NCI-H1930 (cell line): ENCODE measurements around the gene WFIKKN1.

Source experiments
- DNase-seq, 2 experiments: peaks; one replicate each; lab custom pipeline; 2025; lab: John Stamatoyannopoulos, UW

WFIKKN1 gene

DNA sequence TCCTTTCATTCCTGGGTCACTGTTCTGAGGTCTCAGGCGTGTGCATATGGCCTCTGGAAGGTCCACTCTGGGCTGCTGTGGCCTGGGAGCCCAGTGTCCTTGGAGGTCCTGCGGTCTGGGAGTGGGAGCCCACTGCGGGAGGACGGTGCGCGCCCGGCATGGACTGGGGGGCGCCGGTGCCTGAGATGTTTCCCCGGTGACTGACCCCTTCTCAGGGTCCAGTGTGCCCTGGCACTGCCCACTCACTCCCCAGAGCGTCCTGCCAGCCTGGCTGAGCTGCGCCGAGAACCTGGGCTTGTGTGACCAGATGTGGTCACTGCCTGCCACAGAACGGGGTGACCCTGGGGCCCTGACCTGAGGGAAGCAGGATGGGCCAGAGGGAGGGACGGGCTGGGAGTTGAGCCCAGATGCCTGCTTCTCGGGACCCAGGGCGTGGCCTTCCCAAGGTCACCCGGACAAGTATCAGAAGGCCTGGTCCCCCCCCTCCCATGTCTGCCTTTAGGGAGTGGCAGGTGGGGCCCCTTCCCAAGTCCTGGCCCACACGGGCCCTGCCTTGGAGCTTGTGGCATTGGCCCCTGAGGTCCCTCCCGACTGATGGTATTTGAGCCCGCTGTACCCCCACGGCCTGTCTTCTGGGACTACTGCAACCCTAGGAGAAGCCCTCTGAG lies 43.6 kb downstream of the WFIKKN1 start:
- no peak for DNase-seq

DNA sequence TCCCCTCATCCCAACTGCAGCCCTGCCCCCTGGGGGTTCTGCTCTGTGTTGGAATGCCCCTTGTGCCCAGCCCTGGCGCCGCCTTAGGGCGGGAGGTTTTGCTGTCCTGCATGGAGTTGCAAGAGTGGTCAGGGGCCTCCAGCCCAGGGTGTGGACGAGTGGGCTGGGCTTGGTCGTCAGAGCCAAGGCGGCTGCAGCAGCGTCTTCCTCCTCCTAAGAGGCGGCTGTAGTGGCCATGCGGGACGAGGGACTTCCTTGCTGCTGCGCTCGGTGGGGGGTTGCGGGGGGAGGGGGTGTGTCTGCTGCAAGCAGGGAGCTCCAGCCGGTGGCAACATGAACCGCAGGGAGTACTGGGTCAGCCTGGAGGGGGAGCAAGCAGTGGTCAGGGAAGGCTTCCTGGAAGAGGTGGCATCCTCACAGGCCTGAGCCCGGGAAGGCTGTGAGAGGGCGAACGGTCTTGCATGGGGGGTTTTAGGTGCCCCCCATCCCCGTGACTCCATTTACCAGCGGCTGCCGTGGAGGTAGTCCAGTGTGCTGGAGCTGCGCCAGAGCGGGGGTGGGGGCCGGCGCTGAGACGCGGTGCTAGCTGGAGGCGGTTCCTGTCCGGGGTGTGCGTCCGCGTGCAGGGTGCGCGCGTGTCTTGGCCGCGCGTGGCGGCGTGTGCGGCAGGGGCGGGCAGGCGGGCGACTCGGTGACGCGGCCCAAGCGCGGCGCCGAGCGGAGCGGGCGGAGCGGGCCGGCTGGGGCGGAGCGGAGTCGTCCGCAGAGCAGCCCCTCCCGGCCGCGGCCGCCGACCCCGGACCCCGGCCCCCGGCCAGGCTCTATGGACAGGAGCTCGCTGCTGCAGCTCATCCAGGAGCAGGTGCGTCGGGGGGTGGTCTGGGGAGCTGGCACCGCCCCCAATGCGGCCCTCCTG lies 44.4 kb downstream of the WFIKKN1 start, which contains the start of gene RHBDL1:
Gene RHBDL1, plus strand, starts transcription at position 704 of the 916 bp plus-strand sequence. Its CDS starts 120 bp downstream, at position 824.
- no peak for DNase-seq

DNA sequence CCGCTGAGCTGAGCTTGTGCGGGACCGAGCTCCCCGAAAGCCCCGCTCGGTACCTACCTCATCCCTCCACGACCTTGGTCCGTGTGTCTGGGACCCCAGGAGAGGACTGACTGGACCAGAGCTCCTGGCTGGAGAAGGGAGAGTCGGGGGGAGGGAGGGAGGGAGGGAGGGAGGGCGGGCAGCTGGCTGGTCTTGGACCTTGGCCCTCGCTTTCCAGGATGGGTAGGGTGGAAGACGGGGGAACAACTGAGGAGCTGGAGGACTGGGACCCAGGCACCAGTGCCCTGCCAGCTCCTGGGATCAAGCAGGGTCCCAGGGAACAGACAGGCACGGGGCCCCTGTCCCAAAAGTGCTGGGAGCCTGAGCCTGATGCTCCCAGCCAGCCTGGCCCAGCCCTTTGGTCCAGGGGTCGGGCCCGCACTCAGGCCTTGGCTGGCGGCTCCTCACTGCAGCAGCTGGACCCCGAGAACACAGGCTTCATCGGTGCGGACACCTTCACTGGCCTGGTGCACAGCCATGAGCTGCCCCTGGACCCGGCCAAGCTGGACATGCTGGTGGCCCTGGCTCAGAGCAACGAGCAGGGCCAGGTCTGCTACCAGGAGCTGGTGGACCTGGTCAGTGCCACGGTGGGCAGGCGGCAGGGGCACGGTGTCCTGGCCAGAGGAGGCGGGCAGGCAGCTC lies 45.2 kb downstream of the WFIKKN1 start:
- no peak for DNase-seq

DNA sequence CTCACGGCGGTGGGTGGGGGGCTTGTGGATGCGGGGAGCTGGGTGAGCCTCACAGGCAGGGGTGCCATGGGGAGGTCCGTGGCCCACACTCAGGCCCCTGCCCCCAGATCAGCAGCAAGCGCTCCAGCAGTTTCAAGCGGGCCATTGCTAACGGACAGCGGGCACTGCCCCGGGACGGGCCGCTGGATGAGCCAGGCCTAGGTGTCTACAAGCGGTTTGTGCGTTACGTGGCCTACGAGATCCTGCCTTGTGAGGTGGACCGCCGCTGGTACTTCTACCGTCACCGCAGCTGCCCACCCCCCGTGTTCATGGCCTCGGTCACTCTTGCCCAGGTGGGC lies 45.7 kb downstream of the WFIKKN1 start:
- DNase-seq = no peak

DNA sequence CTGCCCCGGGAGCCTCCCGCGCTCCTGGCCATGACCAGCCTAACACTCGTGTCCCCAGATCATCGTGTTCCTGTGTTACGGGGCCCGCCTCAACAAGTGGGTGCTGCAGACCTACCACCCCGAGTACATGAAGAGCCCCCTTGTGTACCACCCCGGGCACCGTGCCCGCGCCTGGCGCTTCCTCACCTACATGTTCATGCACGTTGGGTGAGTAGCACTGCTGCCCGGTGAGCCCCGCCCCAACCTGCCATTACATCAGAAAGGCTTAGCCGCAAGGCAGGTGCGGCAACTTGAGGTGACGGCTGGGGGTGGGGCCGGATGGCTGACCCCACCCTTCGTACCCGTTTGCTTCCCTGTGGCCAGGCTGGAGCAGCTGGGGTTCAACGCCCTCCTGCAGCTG lies 46.1 kb downstream of the WFIKKN1 start:
- no peak for DNase-seq

DNA sequence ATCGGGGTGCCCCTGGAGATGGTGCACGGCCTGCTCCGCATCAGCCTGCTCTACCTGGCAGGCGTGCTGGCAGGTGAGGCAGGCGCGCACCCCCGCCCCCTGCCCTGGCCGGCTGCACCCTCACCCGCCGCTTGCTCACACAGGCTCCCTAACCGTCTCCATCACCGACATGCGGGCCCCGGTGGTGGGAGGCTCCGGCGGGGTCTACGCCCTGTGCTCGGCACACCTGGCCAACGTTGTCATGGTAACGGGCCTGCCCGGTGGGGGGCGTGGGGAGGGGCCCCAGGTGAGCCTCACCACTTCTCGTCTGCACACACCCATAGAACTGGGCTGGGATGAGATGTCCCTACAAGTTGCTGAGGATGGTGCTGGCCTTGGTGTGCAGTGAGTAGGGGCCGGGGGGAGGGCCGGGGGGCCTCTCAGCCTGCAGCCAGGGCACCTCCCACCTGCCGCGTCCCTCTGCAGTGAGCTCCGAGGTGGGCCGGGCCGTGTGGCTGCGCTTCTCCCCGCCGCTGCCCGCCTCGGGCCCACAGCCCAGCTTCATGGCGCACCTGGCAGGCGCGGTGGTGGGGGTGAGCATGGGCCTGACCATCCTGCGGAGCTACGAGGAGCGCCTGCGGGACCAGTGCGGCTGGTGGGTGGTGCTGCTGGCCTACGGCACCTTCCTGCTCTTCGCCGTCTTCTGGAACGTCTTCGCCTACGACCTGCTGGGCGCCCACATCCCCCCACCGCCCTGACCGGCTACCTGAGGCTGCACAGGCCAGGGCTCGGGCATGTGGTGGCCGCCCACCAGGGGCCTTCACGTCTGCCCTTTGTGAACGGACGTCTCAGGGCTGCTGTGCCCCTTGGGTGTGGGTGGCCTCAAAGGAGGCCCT lies 46.8 kb downstream of the WFIKKN1 start:
- no peak for DNase-seq

DNA sequence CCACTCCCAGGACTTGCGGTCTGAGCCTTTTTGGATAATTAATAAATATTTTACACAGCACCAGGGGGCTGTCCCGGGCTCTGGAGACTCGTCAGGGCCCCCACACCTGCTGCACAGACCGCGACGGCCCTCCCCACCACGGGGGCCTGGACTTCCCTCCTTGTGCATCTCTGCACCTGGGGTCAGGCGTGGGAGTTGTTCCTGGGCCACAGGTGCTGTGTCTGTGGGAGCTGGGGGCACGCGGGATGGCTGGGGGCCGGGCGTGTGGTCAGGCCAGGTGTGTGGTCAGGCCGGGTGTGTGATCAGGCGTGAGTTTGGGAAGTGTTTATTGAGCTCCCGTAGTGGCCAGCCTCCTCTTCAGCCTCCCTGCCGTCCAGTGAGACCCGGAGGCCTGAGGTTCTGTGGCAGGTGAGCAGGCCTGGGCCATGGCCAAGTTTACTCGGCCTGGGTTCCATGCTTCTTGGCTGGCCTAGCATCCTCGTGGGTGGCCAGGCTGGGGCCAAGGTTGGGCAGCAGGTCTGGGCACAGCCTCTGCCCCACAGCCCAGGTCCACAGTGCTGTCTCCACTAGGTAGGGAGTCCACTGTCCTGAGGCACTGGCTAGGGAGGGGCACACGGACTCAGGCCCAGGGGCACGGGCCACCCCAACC lies 47.5 kb downstream of the WFIKKN1 start:
- no peak for DNase-seq

DNA sequence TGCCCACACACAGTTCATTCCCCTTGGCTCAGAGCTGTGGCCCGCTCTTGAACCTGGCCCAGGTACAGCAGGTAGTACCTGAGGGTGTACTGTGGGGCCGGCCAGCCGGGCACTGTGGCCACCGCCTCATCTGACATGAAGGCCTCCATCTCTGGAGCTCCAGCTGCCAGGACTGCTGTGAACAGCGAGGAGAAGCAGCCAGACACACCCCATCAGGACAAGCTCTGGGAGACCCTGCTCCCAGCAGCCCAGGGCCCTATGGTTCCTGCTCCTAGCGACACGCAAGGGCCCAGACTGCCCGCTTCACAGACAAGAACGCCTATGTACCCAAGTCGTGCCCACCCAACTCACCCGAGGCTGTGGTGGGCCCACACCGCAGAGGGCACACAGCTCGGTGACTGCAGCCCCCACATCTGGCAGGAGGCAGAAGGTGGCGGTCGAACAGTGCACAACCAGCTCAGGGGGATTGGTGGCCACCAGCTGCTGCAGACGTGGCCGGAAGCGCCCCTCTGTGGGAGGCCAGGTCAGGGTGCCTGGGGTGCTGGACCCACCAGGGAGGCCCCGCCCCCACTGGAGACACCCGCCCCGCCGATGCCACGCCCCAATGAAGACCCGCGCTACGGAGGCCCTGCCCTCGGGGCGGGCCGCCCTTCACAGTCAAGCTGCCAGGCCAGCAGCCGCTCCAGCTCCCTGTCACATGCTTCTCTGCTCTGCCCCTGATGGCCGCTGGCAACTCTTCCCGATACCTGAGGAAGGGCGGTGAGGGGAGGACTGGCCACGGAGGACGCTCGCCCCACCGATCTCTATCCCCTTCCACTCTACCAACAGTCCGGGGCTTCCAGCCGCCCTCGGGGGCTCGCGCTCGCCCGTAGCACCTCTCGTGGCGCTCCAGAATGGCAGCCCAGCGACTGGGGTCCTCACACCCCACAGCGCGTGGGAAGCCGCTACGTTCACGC lies 48.4 kb downstream of the WFIKKN1 start:
- DNase-seq = peak; percentile 72 to 82

DNA sequence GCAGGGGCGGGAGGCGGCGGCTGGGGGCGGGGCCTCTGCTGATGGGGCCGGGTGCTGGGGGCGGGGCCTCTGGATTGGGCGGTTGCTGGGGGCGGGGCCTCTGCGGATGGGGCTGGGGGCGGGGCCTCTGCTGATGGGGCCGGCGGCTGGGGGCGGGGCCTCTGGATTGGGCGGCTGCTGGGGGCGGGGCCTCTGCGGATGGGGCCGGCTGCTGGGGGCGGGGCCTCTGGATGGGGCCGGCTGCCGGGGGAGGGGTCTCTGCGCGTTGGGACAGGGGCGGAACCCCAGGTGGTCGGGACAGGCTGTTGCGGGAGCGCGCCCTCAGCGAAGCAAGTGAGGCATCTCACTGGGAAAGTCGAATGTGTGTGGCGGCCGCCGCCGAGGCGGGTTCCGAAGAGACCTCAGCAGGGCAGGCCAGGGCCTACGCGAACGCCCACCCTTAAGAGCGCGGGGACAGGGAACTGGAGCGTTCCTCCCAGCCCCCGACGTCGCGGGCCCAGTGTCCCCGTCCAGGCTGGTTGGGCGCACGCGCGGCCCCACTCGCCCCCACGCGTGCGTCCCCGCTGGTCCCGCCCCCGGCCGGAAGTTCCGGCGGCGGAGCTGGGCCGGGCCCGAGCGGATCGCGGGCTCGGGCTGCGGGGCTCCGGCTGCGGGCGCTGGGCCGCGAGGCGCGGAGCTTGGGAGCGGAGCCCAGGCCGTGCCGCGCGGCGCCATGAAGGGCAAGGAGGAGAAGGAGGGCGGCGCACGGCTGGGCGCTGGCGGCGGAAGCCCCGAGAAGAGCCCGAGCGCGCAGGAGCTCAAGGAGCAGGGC lies 49.2 kb downstream of the WFIKKN1 start, which contains the start of gene STUB1:
Gene STUB1, plus strand, starts transcription at position 597 of the 811 bp plus-strand sequence. Its CDS starts 116 bp downstream, at position 713.
- DNase-seq = peak; percentile 88 to 89

DNA sequence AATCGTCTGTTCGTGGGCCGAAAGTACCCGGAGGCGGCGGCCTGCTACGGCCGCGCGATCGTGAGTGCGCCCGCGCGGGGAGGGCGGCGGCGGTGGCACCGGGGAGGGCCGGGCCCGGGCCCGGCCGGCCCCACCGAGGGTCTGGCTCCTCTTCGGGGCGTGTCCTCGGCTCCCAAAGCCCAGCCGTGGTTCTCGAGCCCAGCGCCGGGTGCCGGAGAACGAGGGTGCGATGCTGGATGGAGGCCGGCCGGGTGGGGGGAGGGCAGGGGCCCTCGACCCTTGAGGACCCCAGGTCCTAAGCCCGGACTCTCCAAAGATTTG lies 49.8 kb downstream of the WFIKKN1 start:
- no peak for DNase-seq

DNA sequence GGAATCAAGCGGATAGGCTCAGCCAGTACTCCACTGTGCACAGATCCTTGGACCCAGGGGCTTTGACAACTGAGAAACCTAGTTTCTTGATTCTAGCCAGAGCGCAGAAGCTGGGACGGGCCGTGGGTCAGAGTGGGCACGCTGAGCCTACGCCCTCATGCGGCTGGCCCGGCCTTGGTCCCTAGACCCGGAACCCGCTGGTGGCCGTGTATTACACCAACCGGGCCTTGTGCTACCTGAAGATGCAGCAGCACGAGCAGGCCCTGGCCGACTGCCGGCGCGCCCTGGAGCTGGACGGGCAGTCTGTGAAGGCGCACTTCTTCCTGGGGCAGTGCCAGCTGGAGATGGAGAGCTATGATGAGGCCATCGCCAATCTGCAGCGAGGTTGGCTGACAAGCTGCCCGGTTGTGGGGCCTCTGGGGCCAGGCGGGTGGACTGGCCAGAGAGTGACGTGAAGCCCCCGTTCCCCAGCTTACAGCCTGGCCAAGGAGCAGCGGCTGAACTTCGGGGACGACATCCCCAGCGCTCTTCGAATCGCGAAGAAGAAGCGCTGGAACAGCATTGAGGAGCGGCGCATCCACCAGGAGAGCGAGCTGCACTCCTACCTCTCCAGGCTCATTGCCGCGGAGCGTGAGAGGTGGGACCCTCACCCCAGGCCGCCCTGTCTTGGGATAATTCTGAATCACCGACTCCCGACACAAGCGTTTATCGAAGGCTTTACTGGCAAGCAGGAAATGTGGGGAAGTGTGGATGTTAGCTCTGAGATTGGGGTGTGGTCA lies 50.4 kb downstream of the WFIKKN1 start:
- DNase-seq = peak in 1 of 2 experiments; percentile 39

DNA sequence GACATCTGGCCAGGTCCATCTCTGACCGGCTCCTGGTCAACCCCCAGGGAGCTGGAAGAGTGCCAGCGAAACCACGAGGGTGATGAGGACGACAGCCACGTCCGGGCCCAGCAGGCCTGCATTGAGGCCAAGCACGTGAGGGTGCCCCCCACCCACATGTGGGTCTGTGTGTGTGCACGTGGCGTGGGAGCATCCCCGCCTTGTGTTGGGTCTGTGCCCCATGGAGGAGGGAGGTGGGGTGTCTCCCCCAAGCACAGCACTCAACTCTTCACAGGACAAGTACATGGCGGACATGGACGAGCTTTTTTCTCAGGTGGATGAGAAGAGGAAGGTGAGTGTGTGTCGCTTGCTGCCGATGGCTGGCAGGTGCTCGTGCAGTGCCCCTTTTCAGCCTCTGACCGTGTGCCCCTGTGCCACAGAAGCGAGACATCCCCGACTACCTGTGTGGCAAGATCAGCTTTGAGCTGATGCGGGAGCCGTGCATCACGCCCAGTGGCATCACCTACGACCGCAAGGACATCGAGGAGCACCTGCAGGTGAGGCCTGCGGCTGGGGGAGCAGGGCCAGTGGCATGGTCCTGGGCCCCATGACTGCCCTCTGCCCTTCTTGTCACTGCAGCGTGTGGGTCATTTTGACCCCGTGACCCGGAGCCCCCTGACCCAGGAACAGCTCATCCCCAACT lies 51.1 kb downstream of the WFIKKN1 start:
- DNase-seq = no peak

DNA sequence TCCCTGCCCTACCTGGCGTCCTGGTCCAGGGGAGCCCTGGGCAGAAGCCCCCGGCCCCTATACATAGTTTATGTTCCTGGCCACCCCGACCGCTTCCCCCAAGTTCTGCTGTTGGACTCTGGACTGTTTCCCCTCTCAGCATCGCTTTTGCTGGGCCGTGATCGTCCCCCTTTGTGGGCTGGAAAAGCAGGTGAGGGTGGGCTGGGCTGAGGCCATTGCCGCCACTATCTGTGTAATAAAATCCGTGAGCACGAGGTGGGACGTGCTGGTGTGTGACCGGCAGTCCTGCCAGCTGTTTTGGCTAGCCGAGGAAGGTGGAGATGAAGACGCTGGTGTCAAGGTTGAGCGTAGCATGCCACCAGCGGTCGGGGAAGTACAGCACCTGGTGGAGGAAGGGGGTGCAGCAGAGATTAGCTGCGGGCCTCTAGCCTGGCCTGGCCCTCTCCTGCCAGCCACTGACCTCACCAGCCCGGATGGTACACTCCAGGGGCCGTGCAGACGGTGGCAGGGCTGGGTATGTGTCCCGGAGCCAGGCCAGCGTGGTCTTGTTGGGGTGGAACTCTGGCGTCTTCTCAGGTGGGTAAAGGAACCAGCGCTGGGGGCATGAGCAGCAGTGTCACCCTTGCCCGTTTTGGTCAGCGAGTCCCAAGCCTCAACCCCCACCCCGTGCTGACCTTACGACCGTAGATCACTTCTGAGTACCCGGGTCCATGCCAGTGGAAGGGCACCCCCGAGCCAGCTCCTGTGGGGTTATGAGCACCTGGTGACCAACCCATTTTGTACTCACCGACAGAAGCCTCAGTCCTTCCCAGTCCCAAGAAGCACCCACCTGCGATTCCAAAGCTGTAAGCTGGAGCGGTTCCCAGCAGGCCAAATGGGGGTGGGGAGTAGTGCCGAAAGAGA lies 52.0 kb downstream of the WFIKKN1 start:
- DNase-seq = no peak

DNA sequence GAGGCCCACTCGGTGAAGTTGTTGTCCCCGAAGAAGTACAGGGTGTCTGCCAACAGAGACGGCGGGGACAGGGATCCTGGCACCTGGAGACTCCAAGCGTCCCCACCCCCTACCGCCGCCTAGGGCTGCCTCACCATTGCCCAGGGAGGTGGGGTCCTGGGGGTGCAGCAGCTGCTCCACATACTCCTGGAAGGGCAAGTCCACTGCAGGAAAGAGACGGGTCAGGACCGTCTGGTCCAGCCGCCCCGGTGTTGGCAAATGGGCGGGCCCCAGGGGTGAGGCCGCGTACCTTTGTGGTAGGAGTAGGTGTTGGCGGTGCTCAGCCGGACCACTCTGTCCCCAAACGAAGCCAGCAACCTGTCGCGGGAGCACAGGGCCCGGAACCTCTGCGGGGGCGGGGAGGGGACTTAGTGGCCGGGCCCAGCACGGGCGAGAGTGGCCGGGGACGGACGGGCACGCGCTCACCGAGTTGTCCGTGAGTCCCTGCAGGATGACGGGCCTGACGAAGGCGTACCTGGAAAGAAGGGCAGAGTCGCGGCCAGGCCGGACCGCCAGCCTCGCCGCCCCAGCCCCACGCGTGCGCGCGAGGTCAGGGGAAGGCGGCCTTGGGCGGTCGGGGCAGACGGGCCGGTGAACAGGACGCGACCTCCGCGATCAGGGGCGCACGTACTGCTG lies 52.7 kb downstream of the WFIKKN1 start:
- no peak for DNase-seq
